HepG2 (cell line): ENCODE measurements around the gene DNAJB12. TPM values are rescaled to one million over a fixed set of nuclear protein-coding genes. Genes with fewer than 3 reads are reported as not detected.

Source experiments
- ARID3A ChIP-seq: IDR thresholded peaks from 2 replicates; pipeline ENCODE4 v1.6.1; 2012; ENCODE audit warnings: low read depth, low read length, improper control_type of control experiment
- DMAP1 ChIP-seq: IDR thresholded peaks from 2 replicates; pipeline ENCODE4 v1.6.1; 2016
- FOXC1 ChIP-seq: sonication (generic); formaldehyde crosslinking; IDR thresholded peaks from 2 replicates; pipeline ENCODE4 v1.8.0; 2022; ENCODE audit warnings: mild to moderate bottlenecking, missing genetic modification reagents, borderline replicate concordance
- KDM5A ChIP-seq: fragments of 200-600 bp; sonication (generic); IDR thresholded peaks from 2 replicates; pipeline ENCODE4 v1.7.0; 2018; ENCODE audit warnings: antibody characterized with exemption, mild to moderate bottlenecking, low read length, borderline replicate concordance
- KLF11 ChIP-seq: IDR thresholded peaks from 2 replicates; pipeline ENCODE4 v1.6.1; 2016; ENCODE audit warnings: missing compliant biosample characterization
- MBNL3 ChIP-seq: fragments of 250-450 bp; sonication (Bioruptor Pico); conservative IDR thresholded peaks from 2 replicates; pipeline ENCODE4 v1.8.0; 2022; ENCODE audit warnings: mild to moderate bottlenecking, inconsistent platforms
- MLXIP ChIP-seq: sonication (generic); formaldehyde crosslinking; IDR thresholded peaks from 2 replicates; pipeline ENCODE4 v1.9.0; 2021; ENCODE audit warnings: missing genetic modification reagents, borderline replicate concordance
- NFKB2 ChIP-seq: sonication (generic); formaldehyde crosslinking; IDR thresholded peaks from 2 replicates; pipeline ENCODE4 v1.4.0; 2020; ENCODE audit warnings: missing genetic modification reagents, borderline replicate concordance
- NPAS2 ChIP-seq: sonication (generic); formaldehyde crosslinking; IDR thresholded peaks from 2 replicates; pipeline ENCODE4 v1.8.0; 2022; ENCODE audit warnings: mild to moderate bottlenecking, missing genetic modification reagents, borderline replicate concordance
- PHB2 ChIP-seq: fragments of 450-650 bp; IDR thresholded peaks from 2 replicates; pipeline ENCODE4 v1.6.1; 2018; ENCODE audit not compliant: partially characterized antibody
- PHF20 ChIP-seq: sonication (generic); formaldehyde crosslinking; IDR thresholded peaks from 2 replicates; pipeline ENCODE4 v1.5.0; 2020; ENCODE audit warnings: mild to moderate bottlenecking, missing genetic modification reagents
- PRDM10 ChIP-seq: sonication (generic); formaldehyde crosslinking; IDR thresholded peaks from 2 replicates; pipeline ENCODE4 v1.4.0; 2020; ENCODE audit warnings: low read depth, missing genetic modification reagents
- RBM22 ChIP-seq: fragments of 200-400 bp; formaldehyde crosslinking; optimal IDR thresholded peaks from 2 replicates; pipeline ENCODE3; 2017; ENCODE audit warnings: mild to moderate bottlenecking, low read length, moderate library complexity
- SP4 ChIP-seq: sonication (generic); formaldehyde crosslinking; IDR thresholded peaks from 2 replicates; pipeline ENCODE4 v1.8.1; 2023; ENCODE audit warnings: mild to moderate bottlenecking, missing genetic modification reagents
- ZFX ChIP-seq: sonication (generic); formaldehyde crosslinking; IDR thresholded peaks from 2 replicates; pipeline ENCODE4 v1.4.0; 2020; ENCODE audit warnings: mild to moderate bottlenecking, low read depth, missing genetic modification reagents, moderate library complexity
- ZNF496 ChIP-seq: sonication (generic); formaldehyde crosslinking; IDR thresholded peaks from 2 replicates; pipeline ENCODE4 v1.8.1; 2023; ENCODE audit warnings: mild to moderate bottlenecking, moderate library complexity, missing genetic modification reagents; ENCODE audit not compliant: insufficient replicate concordance
- ZNF512 ChIP-seq: sonication (generic); formaldehyde crosslinking; IDR thresholded peaks from 2 replicates; pipeline ENCODE4 v1.4.0; 2020; ENCODE audit warnings: mild to moderate bottlenecking, missing genetic modification reagents
- ZNF629 ChIP-seq: sonication (generic); formaldehyde crosslinking; conservative IDR thresholded peaks from 2 replicates; pipeline ENCODE4 v1.5.0; 2020; ENCODE audit warnings: missing genetic modification reagents
- ZNF678 ChIP-seq: sonication (generic); formaldehyde crosslinking; IDR thresholded peaks from 2 replicates; pipeline ENCODE4 v1.4.0; 2020; ENCODE audit warnings: mild to moderate bottlenecking, missing genetic modification reagents
- ZNF720 ChIP-seq: sonication (generic); formaldehyde crosslinking; IDR thresholded peaks from 2 replicates; pipeline ENCODE4 v1.4.0; 2020; ENCODE audit warnings: missing genetic modification reagents
- polyA plus RNA-seq, 8 experiments: library from polyadenylated mRNA; depleted of rRNA in 3 of 8; stranded (reverse) in 7 of 8; unstranded in 1 of 8; fragments of >200 nt; fragmentation: Illumina TruSeq in 4 of 8; extraction: Trizol in 4 of 8; gene quantifications; 2 replicates each; pipeline versions ENCODE4 v1.2.1 to v1.2.3, GENCODE V29; 2011 to 2016; ENCODE audit warnings: low read depth in 4 of 8, missing spikeins in 1 of 8, mixed read lengths in 1 of 8; ENCODE audit not compliant: insufficient read depth in 1 of 8
- total RNA-seq, 5 experiments: library from RNA; depleted of rRNA; stranded (reverse); fragments of >200 nt; fragmentation: Illumina TruSeq; extraction: Trizol; gene quantifications; 2 replicates each; pipeline ENCODE4 v1.2.3, GENCODE V29; 2016; ENCODE audit warnings: low read depth in 1 of 5

DNAJB12 gene
- total and polyA plus RNA-seq, 2 of the 13 experiments (the other 11 are each of a cell fraction or from before 2014, with no cell fraction given) = 10.8 to 18.2 TPM

GRCh38 chr10:72319416-72320254 lies 35.1 kb downstream of the DNAJB12 start (continued):
- TF ChIP-seq FOXC1 (CRISPR knock-in tag) (peak; percentile 37; the same call in 1 of the 2 replicates), ARID3A (no peak), NFKB2 (CRISPR knock-in tag) (no peak), MBNL3 (no peak), NPAS2 (CRISPR knock-in tag) (no peak), DMAP1 (CRISPR knock-in tag) (peak; percentile 67), ZNF720 (CRISPR knock-in tag) (no peak), PHF20 (CRISPR knock-in tag) (peak; percentile 60), KLF11 (CRISPR knock-in tag) (no peak), KDM5A (no peak), ZNF678 (CRISPR knock-in tag) (no peak), MLXIP (CRISPR knock-in tag) (peak; percentile 73; the same call in 1 of the 2 replicates), ZNF512 (no peak), RBM22 (peak; percentile 7), ZNF629 (CRISPR knock-in tag) (peak; percentile 95), SP4 (CRISPR knock-in tag) (peak; percentile 80), PRDM10 (CRISPR knock-in tag) (peak; percentile 35; the same call in 1 of the 2 replicates), ZNF496 (no peak), PHB2 (no peak), ZFX (CRISPR knock-in tag) (peak; percentile 82)
